ENCODE measurements around the gene TNFAIP2.
A peak's percentile ranks its signal among the peaks of the same experiment; 100 is the strongest.

TNFAIP2 gene

GRCh38 chr14:103094406-103095209 is 28.7 kb upstream of the TNFAIP2 start, which contains the start of gene EXOC3L4:
EXOC3L4 (plus strand) TSS chr14:103094725; CDS start chr14:103100220, 5,495 bp downstream.
- DNase-seq, result no peak

GRCh38 chr14:103095210-103095778 is 28.0 kb upstream of the TNFAIP2 start:
- DNase-seq, result no peak

GRCh38 chr14:103096387-103096786 is 26.9 kb upstream of the TNFAIP2 start:
- DNase-seq, result no peak

GRCh38 chr14:103097244-103097993 is 25.8 kb upstream of the TNFAIP2 start:
- DNase-seq, result no peak

- no peak for DNase-seq
Observed at GRCh38 chr14:103097994-103098957, 25.0 kb upstream of the TNFAIP2 start.

- no peak for DNase-seq
Observed at GRCh38 chr14:103099081-103099732, 24.1 kb upstream of the TNFAIP2 start.

GRCh38 chr14:103099733-103100280 is 23.5 kb upstream of the TNFAIP2 start:
- no peak for DNase-seq

- DNase-seq, result no peak
Observed at GRCh38 chr14:103100281-103101121, 22.8 kb upstream of the TNFAIP2 start.

- DNase-seq, result no peak
Observed at GRCh38 chr14:103101257-103101962, 21.9 kb upstream of the TNFAIP2 start.

- DNase-seq, result no peak
Observed at GRCh38 chr14:103101963-103102688, 21.1 kb upstream of the TNFAIP2 start.

- no peak for DNase-seq
Observed at GRCh38 chr14:103102689-103103260, 20.5 kb upstream of the TNFAIP2 start.

GRCh38 chr14:103103461-103104388 is 19.5 kb upstream of the TNFAIP2 start:
- DNase-seq, result no peak

GRCh38 chr14:103104389-103104653 is 18.9 kb upstream of the TNFAIP2 start:
- no peak for DNase-seq

- DNase-seq, result peak; percentile 67
Observed at GRCh38 chr14:103104654-103105452, 18.4 kb upstream of the TNFAIP2 start.

- no peak for DNase-seq
Observed at GRCh38 chr14:103105580-103106150, 17.6 kb upstream of the TNFAIP2 start.

GRCh38 chr14:103107455-103107854 is 15.8 kb upstream of the TNFAIP2 start:
- DNase-seq, result no peak
